NOMO-1 treated with DMSO at 0.1 percent for 48 hours (cell line): ENCODE measurements around the gene EYA3.
"Not testable (repeated sequence)": the region's sequence is repeated elsewhere in the genome, so short reads cannot be mapped to it uniquely, and the experiment has no call there.

Experiments
- DNase-seq: peaks from one replicate; lab custom pipeline; 2025; ENCODE audit not compliant: unreplicated experiment; lab: John Stamatoyannopoulos, UW

The EYA3 gene

DNA sequence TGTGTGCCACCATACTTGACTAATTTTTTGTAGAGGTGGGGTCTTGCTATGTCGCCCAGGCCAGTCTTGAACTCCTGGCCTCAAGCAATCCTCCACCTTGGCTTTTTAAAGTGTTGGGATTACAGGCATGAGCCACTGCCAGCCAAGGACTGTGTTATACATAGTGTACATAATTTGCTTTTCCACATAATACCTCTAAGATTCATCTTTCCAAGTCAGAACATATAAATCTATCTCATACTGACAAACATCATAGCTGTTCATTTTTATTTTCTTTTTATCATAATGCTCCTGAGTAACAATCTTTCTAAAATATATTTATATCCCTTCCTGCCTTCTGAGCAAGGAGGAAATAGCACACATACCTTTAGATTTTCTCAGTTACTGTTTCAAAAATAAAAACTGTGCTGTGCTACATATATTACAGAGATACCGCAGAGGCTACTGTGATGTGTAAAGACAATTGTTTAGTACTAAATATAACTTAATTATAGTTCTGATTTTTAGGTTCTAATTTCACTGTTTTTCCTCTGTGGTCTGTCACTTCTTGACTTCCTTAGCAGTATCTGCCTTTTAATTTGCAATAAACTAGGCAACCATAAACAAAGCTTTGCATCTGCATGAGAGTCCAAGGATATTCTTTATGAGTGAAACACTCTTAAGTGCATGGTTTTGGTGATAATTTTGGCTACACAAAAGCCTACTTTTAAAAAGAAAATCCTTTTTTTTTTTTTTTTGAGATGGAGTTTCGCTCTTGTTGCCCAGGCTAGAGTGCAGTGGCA lies 59.3 kb downstream of the EYA3 start:
- DNase-seq: no peak

GRCh38 chr1:28027660-28028059 lies 60.8 kb downstream of the EYA3 start:
- no peak for DNase-seq

- DNase-seq: no peak
Measured at GRCh38 chr1:28027238-28027637, 61.2 kb downstream of the EYA3 start.

DNA sequence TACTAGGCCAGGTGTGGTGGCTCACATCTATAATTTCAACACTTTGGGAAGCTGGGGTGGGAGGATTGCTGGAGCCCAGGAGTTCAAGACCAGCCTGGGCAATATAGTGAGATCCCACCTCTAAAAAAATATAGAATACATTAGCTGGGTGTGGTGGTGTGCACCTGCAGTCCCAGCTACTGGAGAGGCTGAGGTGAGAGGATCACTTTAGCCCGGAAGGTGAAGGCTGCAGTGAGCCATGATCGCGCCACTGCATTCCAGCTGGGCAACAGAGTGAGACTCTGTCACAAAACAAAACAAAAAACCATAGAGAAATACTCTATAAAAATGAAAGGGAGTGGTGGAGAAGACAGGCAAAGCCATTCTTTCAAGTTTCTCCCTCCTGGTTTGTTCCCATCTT lies 62.1 kb downstream of the EYA3 start:
- DNase-seq: no peak

DNA sequence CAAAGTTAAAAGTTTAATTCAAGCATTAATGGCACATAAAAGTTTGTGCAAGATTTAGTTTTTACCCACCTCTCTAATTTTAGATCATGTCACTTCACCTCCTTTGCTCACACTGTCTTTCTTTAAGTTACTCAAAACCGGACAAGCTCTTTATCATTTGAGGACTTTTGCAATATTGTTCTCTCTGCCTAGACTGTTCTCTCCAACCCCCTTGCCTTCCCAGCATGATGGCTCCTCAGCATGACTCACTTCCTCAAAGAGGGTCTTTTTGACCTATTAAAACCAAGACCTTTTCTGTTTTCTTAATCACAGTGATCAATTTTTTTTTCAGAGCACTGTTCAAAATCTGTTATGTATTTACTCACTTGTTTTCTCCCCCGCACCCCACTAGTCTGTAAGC lies 67.3 kb downstream of the EYA3 start:
- DNase-seq: peak; percentile 37

- DNase-seq: no peak
Measured at GRCh38 chr1:28010969-28011368, 77.4 kb downstream of the EYA3 start.

- DNase-seq: not testable (repeated sequence)
Measured at GRCh38 chr1:28003117-28003516, 85.3 kb downstream of the EYA3 start.

GRCh38 chr1:28002600-28002999 lies 85.8 kb downstream of the EYA3 start:
- DNase-seq: no peak

DNA sequence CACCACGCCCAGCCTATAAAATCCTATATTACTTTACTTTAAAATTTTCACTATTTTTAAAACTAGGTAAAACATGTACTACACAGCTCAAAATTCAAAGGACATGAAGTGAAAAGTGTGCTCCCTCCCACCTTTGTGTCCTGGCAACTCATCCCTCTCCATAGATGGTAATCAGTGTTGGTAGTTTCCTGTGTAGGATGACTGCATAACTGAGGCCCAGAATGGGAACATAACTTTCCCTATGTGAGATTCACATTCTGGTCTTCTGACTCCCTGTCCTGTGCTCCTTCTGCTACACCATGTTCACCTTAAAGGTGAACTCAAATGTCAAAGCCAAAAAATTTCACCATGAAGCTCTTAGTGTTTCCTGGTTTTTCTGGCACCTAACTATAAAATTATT lies 89.4 kb downstream of the EYA3 start:
- DNase-seq: no peak

DNA sequence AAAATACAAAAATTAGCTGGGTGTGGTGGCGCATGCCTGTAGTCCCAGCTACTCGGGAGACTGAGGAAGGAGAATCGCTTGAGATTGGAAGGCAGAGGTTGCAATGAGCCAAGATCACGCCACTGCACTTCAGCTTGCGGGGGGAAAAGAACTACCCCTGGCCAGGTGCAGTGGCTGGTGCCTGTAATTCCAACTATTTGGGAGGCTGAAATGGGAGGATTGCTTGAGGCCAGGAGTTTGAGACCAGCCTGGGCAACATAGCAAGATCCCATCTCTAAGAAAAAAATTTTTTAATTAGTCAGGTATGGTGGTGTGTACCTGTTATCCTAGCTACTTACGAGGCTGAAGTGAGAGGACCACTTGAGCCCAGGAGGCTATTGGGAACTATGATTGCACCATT lies 93.9 kb downstream of the EYA3 start:
- not testable (repeated sequence) for DNase-seq

DNA sequence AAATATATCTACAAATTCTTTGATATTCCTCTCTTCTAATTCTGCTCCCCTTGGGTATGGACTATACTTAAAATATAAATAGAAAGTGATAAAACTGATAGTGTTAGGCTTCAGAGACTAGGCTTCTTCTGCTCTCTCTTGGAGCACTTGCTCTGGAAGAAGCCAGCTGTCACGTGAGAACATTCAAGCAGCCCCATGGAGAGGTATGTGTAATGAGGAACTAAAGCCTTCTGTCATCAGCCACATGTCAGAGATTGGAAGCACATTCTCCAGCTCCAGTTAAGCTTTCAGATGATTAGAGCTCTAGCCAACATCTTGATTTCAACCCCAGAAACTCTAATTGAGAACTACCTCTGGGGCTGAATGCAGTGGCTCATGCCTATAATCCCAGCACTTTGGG lies 94.3 kb downstream of the EYA3 start:
- no peak for DNase-seq

DNA sequence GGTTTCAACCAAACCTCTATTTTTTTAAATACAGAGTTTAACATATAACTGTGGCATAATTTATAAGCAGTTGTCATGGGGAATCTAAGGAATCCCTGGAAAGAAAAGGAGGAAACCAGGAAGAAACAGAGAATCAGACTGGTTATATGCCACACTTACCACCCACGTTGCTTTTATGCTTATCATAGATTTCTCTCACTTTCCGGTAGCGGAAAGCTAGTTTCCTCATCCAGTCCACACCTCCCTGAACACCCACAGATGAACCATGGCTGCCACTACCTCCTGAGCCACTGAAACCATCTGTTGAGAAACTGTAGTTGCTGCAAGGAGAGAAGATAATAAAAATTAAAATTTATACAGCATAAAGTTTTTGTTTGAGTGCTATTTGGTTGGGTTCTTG lies 95.2 kb downstream of the EYA3 start:
- no peak for DNase-seq

GRCh38 chr1:27992276-27992675 lies 96.1 kb downstream of the EYA3 start:
- no peak for DNase-seq

DNA sequence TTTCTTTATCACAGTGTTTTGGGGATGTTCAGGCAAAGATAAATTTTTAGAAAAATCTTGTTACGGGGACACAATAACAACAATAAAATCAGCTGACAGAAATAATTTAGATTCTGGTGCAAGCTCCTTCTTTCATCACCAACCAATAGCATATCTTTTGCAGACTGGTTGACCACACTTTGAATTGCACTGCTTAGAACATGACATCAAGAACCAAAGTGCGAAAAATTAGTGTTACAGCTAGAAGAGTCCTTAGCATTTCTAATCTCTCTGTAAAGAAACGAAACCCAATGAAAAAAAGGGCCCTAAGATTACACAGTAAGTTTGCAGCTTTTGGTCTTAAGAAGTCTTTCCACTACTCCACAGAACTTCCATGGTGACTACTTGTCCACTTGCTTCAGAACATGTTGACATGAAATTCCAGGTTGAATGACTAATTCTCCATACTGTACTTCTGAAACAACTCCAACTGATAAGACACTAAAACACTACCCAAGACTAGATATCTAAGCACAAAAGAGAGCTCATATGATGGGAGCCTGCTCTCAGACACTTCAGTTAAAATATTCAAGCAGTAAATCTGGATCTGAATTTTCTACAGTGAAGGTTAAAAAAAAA lies 97.4 kb downstream of the EYA3 start:
- no peak for DNase-seq

DNA sequence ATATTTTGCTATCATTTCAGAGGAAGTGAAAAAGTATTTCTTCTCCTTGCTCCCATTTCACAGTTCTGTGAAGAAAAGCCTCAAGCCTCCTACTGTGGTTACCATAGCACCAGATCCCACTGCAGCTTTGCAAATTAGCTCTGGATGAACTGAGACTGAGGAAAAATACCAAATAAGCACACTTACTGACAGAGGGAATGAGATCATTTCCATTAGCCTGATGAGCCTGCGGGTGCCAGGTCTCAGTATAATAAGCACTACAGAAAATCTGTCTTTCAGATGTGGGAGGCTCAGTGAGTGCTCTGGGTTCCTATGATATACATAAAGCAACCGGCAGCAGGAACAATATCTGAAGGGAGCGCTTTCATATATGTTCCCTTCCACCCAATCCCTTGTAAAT lies 107.3 kb downstream of the EYA3 start:
- no peak for DNase-seq

GRCh38 chr1:27980216-27980845 lies 108.1 kb downstream of the EYA3 start:
- DNase-seq: no peak

DNA sequence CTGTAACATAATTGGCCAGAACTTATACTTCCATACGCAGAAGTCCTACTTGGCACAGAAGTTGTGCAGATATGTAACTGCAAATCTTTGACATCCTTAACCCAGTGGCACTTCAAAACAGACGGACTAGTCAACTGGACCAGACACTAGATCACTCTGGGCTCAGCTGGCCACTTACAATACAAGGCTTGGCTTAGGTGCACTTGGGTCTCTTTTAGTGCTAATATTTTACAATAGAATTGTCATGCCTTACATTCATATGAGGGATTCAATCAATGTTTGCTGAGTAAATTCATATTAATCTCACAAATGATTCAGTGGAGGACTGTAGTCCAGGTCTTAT lies 108.6 kb downstream of the EYA3 start:
- DNase-seq: no peak

GRCh38 chr1:27979151-27979858 lies 109.1 kb downstream of the EYA3 start:
- peak; percentile 86 for DNase-seq

- DNase-seq: no peak
Measured at GRCh38 chr1:27974417-27974781, 114.0 kb downstream of the EYA3 start.

DNA sequence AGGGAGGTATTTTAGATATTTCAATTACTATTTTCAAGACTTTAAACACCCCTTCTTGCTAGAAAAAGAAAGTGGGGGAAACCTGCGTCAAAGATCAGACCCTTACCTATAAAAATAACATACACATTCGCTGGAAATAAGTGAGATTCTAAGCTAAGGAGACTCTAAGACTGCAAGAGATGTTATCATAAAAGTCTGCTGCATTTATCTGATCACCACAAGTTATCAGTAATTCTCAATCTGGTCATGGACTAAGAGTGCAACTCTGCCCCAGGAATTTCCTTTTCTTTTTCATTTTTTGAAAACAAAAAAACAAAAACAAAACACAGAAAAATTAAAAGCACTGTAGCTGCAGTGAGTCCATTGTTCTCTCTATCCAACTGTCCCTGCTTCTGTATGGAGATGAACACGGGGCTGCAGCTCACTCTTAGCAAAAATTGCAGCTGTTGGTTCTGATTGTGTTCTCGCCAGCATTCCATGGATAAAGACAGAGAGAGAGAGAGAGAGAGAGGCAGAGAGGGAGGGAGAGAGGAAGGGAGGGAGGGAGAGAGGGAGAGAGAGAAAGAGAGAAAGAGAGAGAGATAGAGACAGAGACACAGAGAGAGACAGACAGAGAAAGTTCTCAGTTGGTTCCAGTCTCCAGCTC lies 114.5 kb downstream of the EYA3 start:
- DNase-seq: no peak

GRCh38 chr1:27972141-27972540 lies 116.3 kb downstream of the EYA3 start:
- no peak for DNase-seq
